CD4-positive, alpha-beta T cell treated with Interleukin-12 subunit alpha and Interleukin-12 subunit beta, for 1 hour (primary cell): ENCODE data around the gene SFRP2.

ENCODE experiments used
- DNase-seq: peaks from one replicate; pipeline ENCODE4 v3.0.0-alpha.2; 2020

SFRP2 gene

DNA sequence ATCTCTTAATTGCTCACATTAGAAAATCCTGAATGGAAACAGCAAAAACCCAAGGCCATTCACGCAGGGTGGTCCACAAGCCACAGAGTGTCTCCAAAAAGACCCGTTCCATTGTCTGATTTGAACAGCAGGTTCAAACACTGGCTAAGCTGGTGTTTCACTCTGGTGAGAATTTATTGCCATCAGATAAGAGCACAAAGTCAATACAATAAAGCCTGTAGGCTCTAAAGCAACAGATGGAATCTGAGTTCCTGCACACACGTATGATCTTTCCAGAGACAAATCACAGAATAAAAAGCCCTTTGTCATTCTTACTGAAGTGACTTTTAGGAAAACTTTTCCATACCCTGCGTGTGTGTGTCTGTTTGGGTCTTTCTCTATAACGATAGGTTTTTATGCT, 5.1 kb upstream of the SFRP2 start:
- no peak for DNase-seq

DNA sequence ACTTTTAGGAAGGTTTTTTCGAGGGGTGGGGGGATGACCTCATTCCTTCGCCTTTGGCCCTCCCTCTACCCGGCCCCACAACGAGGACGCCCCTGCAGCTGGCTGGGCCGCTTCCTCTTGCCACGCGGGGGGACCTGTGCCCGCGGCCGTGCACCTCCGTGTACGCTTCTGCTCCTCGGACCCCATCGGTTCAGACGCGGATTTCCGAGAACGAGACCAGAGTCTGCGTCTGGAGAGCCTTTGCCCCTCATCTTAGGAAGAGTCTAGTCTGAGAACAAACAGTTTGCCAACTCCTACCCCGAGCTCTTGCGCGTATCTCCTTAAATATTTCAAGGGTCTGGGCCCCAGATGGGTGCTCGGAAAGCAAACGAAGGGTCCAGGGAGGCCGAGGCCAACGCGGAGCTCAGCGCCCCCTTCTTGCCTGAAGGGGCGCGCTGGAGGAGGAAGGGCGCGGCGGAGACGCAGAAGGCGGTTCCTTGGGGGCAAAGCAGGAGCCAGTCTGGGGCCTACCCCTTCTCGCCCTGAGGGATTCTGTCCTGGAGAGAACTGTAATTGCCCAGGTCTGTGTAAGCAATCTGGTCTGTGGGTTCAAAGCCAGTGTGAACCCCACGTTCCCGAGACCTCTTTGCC, 3.9 kb upstream of the SFRP2 start:
- DNase-seq = no peak

DNA sequence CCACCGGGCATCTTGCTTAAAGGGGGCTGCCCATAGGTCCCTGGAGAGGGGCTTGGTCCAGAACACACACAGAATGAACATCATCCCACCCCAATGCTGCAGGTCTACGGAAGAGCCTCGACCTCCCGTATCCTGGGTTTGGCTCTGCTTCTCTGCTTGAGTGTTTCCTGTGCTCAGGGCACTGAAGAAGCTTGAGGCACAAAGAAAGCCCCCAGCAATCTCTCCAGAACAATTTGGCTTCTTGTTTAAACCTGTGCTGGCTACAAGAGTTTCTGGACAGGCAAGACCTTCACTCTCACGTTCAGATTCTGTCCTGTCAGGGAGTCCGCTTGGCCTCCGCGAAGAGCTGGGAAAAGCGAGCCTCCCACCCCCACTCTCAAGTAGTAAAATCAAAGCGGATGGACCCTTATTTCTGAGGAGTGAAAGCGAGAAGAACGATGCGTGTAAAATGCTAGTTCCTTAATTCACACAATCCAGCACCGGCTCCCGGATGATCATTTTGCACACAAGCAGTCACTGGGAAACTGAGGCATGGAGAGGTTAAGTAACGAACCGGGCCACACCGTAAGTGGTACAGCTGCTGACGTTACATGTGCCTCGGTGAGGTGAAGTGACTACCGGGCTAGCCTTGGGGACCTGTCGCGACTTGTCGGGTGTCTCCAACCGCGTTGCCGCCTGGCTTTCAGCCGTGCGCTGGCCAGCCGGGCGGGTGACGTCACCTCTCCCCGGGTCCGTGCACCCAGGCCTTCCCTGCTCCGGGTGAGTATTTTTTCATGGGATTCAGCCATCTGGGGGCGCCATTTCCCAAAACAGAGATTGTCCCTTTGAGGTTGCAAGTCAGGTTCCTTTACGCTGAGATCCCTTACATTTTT, 3.1 kb upstream of the SFRP2 start:
- peak; percentile 13 for DNase-seq

DNA sequence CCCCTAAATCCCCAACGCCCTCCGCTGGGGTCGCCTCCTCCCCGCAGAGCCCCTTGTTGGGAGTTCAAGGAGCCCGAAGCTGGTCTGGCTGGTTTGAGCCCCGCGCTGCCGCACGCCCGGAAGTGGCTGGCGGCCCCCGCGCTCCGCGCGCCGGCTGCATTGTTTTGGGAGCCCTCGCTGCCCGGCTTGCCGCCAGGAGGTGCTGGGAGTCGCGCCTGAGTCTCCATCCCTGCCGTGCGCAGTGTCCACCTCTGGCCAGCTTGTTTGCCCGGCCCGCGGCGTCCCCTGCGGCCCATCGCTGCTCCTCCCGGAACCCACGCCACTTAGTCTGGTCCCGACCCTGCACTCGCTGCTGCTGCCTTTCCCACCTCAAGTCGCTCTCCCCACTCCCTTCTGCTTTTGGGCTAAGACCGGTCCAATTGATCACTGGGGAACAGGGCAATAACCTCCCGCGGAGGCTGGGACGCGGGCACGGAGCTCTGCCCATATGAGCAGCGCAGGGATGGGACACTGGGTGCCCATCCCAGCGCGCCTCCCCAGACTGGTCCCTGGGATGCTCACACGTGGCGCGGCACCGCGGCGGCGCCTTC, 2.2 kb upstream of the SFRP2 start:
- peak; percentile 6 for DNase-seq

DNA sequence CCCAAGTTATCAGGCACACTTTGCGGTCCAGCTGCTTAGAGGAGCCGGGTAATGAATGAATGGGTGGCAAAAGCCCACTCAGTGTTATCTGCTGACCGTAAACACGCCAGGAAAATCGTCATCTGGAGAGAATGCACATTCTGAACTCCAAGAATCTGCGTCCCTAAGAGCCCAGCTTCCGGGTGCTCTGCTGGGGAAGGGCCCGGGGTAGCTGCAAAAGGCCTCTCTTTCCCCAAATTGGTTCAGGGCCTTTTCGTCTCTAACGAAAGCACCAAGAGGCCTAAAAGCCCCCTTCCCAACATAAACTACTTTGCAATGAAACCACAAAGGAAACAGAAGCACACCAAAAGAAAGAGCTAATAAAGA, 1.6 kb upstream of the SFRP2 start:
- no peak for DNase-seq

DNA sequence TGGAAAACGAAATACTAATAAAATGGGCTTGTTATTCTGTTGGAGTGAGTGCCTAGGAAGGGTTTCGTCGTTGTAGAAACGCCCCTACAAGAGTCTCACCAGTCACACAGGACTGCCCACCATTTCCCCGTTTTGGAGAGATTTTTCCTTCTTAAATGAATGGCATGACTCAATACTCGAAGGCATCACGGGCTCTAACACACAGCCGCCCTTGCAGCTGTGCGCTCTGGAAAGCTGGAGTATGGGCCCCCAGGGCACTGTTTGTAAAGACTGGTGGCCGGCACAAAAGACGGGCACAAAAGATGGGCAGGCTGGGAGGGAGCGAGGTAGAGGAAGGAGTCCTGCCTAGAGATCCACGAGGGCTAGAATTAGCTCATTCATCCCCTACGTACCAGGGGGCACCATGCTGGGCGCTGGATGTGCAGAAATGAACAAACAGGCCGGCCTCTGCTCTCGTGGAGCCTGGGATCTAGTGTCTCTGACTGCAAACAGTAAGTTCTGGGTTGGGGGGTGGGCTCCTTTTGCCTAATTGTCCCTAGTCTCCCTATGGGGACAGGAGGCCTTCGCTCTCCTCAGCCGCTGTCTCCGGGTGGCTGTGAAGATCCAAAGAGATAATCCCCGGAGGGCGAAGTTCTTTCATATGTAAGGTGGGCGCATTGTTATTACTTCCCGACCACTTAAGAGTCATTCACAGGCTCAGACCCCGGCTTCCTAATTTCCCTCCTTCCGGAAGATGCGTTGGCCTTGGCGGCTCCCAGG, 1.0 kb upstream of the SFRP2 start:
- DNase-seq = no peak

DNA sequence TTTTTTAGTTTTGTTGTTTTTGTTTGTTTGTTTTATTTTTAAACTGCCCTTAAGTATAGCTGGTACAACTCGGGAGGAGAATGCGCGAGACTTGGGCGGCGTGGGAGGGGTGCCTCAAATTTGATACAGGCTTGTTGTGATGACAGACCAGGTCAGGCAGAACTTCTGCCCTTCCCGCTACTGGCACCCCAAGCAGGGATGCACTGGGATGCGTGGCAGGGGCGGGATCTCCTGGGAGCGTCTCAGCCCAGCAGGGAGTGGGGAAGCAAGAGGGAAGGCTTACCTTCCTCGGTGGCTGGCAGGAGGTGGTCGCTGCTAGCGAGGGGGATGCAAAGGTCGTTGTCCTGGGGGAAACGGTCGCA, 851 bp downstream of the SFRP2 start:
- no peak for DNase-seq

DNA sequence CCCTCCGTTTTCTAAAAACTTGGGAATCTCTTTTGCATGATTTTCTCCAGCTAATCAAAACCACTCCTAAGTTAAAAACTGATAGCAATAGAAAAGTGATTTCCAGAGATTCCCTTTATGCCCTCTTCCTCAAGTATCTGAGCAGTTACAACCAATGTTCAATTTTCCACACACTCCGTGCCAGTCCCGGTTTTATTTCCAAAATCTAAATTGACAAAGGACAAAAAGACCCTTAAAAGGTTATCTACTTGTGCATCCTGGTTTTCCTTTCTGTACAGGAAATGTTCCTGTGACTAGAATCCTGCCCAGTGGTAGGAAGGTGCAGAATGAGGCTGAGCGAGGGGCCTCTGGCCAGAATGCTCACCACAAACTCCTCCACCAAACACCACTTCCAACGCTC, 1.3 kb downstream of the SFRP2 start:
- DNase-seq = no peak

DNA sequence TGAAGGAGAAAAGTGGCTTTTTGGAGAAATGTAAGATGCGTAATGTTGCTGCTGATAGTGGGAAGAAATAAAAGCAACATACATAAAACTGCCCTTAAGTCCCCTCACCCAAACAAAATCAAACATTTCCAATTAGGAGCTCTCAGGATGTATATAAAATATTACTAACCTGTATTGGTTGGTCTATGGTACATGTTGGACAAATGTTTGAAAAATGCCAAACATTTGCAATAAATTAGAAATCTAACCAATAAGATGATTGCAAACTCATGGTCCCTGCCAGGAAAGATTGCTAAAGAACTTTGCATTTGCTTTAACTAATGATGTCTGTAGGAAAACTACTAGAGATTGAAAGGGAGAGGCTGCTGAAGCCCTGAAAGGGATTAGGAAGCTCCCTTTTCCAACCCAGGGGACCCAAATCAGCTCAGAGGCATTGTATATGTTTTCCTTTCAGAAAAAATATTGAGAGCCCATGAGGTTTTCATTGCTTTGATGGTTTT, 1.8 kb downstream of the SFRP2 start:
- DNase-seq = no peak

DNA sequence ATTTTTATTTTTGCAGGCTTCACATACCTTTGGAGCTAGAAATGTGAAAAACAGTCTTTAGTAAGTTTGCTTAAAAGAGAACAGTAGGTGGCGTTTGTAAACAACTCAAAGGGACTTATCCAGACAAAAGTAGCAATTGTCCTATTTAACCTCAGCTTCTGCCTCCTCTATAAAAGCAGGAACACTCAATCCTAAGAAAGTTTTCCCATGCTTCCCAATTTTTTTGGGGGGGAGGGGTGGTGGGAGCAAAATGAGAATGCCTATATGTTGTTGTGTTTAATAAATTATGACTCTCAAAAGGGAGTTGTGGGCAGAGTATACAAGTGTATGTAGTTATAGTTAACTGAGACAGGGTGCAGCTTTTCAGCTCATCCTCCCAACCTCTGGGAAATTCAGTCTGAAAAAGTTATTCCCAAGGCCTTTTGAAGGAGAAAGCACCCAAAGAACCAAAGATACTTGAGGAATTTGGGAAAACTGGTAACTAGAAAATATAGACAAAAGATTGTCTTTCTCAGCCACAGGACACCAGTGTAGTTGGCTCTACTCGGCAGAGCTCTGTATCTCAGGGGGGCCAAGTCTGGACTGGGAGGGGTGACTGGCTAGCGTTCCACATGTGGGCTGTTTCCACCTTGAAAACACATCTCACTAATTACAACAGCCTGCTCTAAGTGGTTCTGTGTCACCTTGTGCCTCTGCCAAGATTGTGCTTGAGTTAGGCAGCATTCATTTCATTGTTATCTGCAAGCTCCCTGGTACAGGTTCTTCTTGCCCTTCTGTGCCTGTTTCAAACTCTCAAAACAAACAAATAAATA, 2.8 kb downstream of the SFRP2 start:
- peak; percentile 18 for DNase-seq

DNA sequence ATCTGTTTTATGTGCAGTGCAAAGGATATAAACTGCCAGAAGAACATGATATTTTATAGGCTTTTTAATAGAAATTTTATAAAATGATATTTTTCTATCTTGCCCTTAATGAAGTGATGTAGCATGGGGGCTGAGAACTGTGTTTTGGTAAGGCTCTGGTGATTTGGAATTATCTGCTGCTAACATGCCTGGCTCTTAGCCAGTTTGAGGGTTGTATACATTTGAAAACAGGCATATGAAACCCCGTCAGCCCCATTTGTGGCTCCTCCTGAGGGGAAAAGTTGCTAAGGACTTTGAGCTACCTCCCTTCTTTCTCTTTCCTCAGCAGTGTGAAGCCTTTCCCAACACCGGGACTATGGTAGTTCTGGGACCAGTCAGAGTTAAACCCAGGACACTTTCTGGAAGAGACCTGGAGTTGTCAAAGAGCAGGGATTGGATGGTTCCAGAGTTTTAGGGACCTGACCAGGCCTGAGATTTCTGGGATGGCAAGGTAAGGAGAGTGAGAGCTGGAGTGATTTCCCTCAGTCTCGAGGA, 4.7 kb downstream of the SFRP2 start:
- DNase-seq = no peak

DNA sequence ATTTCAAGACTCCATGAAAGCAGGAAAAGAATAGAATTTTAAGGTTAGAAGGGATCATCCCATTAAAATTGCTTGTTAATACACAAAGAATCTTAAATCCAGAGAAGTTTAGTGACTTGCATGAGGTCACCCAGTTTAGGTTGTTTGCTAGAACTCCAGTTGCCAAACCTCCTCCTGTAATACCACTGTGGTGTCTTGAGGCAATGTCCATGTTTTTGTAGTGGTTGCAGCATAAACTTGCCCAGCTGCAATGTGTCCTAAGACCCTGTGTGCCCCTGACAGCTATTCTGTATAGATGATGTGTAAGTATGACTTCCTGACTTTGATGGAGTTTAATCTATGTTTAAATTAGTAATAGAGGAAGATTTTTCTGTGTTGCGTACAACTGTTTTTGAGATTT, 6.3 kb downstream of the SFRP2 start:
- DNase-seq = no peak

DNA sequence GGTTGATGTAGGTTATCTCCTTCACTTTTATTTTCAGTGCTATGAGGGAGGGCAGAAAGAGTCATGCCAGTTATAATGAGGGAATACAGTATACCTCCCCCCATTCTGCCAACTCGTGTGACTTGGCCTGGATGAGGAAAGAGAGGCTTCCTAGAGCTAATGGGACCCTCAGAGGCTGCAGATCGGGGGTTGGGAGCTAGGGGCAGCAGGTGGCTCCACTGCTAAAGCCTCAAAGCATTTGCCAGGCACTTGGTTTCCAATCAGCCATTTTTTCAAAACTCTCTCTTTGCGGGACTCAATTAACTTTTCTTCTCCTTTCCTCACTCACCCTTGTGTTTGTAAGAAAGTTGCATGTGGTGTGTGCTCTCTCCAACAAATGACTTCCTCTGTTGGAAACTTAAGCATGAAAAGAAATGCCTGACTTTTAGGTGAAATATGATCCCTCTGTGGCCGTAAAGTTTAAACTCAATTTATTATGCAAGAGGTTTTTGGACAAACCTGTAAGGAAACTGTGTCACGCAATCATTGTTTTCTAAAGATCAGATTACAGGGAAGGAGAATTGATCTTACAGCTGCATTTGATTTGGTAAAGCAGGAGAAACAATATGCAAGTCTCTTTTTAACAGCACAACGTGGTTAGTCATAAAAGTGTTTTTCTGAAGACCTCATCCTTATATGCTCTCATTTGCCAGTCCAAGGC, 7.0 kb downstream of the SFRP2 start:
- DNase-seq = no peak

DNA sequence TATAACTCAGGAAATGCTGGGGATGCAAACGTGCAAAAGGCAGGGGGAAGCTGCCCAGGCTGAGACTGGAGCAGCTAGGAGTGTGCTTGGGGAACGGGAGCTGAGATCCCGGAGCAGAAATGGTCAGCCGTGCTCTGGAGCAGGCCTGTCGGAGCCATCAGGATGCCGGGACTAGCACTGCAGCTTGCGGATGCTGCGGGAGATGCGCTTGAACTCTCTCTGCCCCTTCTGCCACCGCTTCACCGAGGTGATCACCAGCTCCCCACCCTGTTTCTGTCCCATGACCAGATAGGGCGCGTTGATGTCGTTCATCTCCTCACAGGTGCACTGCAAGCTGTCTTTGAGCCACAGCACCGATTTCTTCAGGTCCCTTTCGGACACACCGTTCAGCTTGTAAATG, 7.6 kb downstream of the SFRP2 start:
- DNase-seq = no peak

DNA sequence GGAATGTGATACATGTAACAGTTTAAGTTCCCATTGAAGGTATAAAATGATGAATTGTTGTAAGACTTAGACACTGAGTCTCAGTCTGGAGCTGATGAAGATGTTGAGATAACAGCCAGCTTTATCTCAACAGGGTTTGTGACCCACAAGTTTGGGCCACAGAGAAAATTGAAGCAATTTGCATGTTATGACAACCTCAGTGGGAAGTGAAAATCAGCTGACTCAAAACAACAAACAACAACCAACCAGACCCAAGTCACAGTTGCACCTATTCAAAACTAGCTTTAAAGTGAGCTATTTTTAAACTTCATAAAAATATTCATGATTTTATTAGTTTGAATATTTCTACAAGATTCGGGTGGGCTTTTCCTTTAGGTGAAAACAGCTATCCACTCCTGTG, 8.0 kb downstream of the SFRP2 start:
- DNase-seq = no peak

DNA sequence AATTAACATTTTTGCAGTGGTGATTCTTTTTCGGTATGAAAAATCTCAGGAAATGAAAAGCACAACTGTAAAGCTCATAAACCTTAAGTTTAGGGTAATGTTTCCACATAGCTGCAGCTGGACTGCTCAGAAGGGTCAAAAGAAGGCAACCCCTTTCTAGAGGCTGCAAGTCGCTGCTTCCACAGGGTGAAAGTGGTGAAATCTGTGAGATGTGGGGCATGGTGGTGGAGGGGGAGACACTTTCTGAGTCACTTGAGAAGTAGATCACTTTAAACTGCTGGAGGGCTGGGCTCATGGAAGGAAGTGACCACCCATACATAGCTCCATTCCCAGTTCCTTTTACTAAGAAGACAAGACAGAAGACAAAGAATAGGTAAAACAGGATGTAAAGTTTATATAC, 8.7 kb downstream of the SFRP2 start:
- DNase-seq = no peak

DNA sequence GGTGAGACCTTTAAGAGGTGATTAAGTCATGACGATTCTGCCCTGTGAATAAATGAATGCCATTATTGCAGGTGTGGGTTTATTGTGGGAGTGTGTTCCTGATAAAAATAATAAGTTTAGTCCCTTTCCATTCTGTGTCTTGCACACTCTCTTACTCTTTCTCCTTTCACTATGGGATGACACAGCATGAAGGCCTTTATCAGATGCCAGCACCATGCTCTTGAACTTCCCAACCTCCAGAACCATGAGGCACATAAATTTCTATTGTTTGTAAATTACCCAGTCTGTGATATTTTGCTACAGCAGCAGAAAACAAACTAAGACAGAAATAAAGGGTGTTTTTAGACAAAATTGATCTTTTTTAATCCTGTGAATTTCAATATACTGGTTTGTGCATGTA, 10.5 kb downstream of the SFRP2 start:
- DNase-seq = no peak

DNA sequence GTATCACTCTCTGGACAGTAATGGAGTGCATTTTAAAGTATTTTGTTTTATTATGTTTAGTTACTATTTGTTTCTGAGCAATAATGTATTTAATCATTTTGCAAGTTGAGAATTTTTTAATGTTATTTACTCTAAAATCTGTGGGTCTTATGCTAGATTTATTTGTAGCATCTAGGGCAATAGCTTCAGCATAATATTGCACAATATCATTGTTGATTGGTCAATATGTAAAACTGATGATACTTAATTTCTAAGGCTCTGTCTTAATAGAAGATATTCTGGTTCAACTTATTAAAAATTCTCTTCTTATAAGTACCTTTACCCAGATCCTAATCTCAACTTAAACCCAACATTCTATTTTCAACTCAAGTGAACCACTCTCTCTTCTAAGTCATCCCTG, 11.5 kb downstream of the SFRP2 start:
- DNase-seq = no peak

DNA sequence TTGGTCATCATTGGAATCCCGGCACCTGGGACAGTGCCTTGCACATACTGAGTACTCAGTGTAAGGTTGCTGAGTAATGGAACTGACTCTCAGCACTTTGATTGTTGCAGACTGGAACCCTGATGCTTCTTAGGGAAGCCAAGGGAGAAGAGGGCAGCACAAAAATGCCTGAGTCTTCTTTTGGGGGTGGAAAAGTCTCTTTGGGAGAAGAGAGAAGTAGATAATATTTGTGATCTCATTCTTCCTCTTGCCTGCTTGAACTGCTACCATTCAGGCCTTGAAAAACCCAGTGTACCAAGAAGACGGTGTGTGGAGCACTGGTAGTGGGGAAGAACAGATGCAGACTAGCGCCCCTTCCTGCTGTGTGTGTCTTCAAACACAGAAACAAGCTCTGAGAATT, 12.3 kb downstream of the SFRP2 start:
- no peak for DNase-seq

DNA sequence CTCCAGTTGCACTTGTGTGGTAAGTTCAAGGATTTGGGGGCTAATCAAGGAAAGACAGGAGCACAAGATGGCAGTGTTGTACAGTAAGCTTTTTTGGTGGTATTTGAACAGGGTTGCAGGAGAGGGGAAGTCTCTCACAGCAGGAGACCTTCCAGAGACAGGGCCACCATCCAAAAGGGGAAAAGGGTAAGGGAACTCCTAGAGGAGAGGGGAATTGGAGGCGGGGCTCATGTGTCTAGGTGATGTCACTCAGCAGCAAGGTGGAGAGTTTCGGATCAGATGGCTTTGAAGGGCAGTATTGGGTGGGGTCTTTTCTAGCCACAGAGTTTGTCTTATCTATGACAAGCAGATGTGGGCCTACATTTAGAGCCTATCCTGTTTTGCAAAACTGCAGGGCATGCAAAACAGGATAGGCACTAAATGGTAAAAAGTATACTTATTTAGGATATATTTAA, 15.6 kb downstream of the SFRP2 start:
- DNase-seq = no peak

DNA sequence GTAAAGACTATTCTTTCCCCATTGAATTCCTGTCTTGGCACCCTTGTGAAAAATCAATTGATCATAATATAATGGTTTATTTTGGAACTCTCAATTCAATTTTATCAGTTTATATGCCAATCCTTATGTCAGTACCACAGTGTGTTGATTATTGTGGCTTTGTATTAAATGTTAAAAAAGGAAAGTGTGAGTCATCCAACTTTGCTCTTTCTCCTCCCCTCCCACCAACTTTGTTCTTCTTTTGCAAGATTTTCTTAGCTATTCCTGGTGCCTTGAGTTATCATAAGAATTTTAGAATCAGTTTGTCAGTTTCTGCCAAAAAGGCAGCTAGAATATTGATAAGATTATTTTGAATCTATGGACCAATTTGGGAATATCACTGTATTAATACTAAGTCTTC, 17.8 kb downstream of the SFRP2 start:
- no peak for DNase-seq

DNA sequence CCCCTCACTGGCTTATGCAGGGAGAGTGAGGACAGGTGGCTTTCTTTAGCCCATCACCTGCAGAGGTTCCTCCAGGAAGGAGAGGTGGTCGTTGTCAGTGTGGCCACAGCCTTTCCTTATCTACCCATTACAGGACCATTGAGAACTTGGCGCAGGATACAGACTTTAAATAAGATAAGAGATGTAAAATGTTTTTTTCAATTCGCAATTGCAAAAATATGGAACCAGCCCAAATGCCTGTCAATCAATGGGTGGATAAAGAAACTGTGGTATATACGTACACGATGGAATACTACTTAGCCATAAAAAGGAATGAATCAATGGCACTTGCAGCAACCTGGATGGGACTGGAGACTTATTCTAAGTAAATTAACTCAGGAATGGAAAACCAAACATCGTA, 22.1 kb downstream of the SFRP2 start:
- DNase-seq = no peak
